GM21619 (cell line): Measurements from ENCODE around the gene KIAA2012.

ENCODE experiments used
- ATAC-seq: cut with Tn5 transposase; IDR thresholded peaks from one replicate; pipeline ENCODE4 v1.9.1; 2021; ENCODE audit not compliant: unreplicated experiment

Gene KIAA2012

DNA sequence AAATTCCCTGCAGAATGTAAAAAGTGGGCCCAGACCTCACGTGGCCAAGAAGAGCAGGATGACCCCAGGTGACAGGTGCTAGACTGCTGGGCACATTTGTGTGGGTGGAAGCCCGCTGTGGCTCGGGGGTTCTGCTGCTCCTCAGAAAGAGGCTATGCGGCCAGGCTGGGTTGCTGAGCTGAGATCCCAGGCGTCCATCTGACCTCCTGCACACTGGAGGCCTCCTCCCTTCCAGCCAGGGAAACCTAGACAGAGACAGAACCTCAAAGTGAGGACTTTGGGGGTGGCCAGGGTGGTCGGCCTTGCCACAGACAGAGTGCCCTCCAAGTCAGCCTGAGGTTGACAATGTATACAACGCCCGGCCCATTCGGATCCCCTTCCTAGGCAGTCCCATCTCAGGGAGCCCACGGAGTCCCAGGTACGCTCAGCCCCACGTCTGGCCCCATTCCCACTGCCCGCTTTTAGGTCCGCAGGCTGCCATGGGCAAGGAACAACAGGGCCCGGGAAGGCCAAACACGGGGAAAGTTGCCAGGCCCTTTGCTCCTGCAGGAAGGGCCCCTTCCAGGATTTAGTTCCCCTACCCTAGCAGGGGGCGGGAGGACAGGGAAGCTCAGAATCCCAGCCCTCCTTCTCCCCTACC, 75.6 kb downstream of the KIAA2012 start:
- ATAC-seq = no peak

DNA sequence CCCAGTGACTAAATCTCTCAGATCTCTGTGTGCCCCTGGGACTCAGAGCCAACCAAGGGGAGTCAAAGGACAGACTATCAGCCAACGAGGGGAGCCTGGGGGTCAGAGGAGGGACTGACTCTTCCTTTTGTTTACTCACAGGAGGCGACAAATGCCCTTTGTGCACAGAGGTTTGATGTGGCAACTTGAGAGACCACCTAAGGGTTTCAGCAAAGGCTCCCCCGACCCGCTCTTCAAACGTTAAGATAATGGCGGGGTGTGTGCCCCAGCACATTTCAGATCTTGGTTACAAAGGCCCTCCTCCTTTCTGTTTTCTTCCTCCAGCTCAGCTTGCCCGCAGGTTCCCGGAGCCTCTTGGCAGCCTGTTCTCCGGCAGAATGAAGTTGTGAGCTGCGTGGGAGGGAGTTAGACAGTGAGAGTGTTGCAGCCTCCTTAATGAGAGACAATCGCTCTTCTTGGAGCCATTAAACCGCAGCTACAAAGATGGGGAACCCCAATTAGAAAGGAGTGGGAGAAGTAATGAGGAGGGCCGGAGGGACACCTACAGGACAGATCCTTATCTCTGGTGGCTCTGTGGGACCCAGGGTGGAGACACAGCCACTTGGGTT, 76.2 kb downstream of the KIAA2012 start:
- ATAC-seq = no peak

DNA sequence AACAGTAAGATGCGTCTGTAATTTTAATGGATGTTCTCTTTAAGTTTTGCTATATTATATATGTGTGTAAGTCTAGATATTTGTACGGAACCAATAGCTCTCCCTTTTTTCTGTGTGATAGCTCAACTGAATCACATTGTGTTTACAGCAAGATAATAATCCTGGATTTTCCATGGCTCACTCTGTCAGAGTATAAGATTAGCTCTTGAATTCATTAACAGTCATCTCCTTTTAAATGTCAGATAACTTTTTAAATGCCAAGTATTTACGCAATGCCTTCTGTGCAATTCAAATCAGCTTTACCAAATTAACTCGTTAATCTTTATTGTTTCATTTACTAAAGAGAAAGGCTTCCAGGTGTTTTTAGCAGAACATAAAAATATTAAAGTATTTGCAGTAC, 76.9 kb downstream of the KIAA2012 start:
- ATAC-seq = no peak

- ATAC-seq = no peak
Observed at GRCh38 chr2:202152104-202152715, 79.2 kb downstream of the KIAA2012 start.

GRCh38 chr2:202154613-202155012, 81.6 kb downstream of the KIAA2012 start:
- no peak for ATAC-seq

DNA sequence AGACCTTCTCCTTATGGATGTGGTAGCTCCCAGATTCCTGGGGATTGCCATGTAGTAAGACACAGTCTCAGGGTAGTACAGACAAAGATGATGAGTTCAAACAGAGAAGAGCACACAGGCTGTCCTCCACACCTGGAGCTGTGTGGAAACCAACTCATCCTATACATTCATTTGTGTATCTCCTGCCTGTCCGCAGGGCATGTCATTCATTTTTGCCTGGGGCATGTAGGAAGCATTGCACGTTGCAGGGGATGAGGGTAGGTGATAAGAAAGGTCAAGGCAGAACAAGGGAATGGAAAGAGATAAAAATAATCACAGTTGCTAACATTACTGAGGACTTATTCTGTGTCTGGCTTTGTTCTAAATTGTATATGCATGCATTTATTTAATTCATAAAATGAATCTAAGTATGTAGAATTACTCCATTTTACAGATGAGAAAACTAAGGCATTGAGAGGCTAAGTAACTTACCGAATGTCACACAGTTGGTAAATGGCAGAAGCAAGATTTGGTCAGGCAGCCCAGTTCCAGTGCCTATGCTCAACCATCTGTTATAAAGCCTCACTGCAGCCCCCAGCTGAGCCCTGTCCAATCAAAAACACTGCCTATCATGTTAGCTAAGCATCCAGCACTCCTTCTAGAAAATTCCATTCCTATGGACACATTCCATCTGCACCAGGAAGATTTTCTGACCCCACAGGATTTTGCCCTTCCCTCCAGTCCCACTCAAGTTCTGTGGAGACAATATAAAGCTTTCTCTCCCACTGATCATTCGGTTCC, 84.3 kb downstream of the KIAA2012 start:
- no peak for ATAC-seq

GRCh38 chr2:202158796-202159195, 85.7 kb downstream of the KIAA2012 start:
- no peak for ATAC-seq

DNA sequence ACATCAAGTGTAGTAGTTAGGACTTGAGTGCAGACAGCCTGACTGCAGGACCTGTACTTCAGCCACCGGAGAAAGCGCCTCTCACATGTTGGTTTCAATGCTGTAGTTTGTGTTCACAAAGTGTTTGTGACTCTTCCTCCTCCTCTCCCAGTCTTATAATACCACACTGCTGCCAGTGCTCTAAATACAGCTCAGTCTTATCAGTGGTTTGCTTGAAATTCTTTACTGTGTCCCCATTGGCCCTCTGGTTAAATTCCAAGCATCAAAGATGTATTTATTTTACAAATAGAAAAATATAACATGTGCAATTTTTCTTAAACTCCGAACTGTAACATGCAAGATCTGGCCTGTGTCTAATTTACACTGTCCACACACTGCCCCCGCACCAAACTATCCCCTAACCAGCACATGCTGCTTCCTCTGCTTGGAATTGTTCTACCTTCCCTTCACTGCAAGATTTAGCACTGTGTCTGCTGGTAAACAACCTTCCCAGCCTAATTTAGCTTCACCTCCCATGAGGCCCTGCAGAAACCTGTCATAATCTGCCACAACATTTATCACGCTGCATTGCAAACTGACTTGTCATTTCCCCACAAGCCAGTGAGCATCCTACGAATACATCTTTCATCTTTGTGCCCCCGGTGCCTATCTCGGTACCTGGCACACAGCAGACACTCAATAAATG, 88.2 kb downstream of the KIAA2012 start:
- no peak for ATAC-seq

DNA sequence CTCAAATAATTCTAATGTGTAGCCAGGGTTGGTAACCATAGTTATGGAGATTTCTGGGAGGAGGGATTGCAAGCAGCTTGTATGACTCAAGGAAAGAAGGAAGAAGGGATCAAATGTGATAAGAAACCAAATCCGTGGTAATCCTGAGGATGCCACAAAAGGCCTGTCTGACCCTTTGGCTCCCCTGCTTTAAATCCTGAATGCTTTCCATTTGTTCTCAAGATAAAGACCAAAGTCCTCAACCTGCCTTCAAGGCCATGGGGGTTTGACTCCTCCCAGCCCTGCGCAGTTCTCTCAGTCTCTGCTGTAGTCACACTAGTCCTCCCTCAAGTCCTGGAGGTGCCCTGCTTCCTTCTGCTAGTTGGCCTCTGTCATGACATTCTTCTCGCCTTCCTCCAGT, 91.4 kb downstream of the KIAA2012 start:
- no peak for ATAC-seq

GRCh38 chr2:202165208-202165607, 92.2 kb downstream of the KIAA2012 start:
- ATAC-seq = no peak

- ATAC-seq = no peak
Observed at GRCh38 chr2:202165945-202166344, 92.9 kb downstream of the KIAA2012 start.

DNA sequence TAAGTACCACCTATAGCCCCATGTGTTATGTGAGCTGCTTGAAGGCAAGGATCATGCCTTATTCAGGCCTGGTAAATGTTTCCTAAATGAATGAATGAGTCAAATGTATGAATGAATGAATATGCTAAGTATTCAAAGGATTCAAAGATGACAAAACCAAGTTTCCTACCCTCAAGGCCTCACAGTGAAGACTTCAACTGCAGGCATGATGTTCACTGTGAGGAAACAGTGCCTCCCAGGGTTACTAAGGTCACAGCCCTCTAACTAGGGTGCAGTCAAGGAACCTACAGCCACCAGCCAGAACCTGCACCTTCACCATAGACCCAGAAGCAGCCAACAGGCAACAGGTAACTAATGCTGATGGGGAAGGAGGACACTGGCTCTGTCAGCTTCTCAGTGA, 96.1 kb downstream of the KIAA2012 start:
- ATAC-seq = no peak

- no peak for ATAC-seq
Observed at GRCh38 chr2:202169832-202170424, 96.9 kb downstream of the KIAA2012 start.

- no peak for ATAC-seq
Observed at GRCh38 chr2:202171241-202171825, 98.3 kb downstream of the KIAA2012 start.

DNA sequence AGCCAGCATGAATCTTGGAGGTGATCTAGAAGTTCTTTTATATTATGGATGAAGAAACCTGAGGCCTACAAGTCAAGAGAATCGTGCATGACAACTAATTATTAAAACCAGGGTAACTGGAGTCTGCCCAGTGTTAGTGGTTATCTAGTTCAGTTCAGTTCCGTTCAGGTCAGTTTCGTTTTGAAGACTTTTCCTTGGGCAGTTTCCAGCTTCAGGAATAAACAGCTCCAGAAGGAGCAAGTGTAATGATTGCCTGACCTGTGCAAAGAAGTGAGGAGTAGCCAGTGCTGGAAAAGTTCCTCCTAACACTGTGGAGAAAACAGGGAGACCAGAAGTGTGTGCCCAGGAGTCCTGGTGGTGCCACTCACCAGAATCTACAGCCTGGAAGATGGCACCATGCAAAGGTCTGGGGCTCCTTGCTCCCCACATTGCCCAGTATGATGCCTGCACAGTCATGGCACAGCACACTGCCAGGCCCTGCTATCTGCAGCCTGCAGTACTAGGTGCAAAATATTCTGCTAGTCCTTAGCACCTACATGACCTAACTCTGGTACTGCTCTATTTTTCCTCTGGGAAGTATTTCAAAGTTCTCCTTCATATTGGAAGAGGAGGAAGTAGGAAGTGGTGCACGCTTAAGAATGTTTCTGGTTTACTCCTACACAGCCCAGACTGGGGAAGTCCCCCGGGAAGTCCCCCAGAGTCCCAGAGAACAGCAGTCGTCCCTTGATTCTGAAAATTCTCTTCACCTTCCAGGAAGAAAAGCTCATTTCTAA, 99.6 kb downstream of the KIAA2012 start:
- ATAC-seq = peak; percentile 70

- ATAC-seq = no peak
Observed at GRCh38 chr2:202178346-202178958, 105.4 kb downstream of the KIAA2012 start.

- no peak for ATAC-seq
Observed at GRCh38 chr2:202184557-202184956, 111.5 kb downstream of the KIAA2012 start.

DNA sequence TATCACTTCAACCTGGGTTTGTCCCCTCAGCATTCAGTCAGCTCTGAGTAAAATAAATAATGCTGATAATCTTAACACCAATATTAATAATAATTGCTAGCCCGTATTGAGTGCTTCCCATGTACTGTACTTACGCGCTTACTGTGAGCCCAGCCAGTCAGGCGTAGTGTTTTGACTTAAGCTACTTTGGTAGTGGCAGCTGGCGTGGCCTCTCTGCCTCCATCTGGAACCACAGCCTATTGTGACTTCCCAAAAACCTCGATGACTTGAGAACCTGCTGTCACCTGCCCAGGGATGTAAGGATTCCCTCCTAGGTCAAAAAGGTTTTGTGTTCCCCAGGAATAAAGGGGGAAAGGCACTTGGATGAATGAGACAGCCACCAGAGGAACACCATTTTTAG, 112.1 kb downstream of the KIAA2012 start:
- no peak for ATAC-seq

DNA sequence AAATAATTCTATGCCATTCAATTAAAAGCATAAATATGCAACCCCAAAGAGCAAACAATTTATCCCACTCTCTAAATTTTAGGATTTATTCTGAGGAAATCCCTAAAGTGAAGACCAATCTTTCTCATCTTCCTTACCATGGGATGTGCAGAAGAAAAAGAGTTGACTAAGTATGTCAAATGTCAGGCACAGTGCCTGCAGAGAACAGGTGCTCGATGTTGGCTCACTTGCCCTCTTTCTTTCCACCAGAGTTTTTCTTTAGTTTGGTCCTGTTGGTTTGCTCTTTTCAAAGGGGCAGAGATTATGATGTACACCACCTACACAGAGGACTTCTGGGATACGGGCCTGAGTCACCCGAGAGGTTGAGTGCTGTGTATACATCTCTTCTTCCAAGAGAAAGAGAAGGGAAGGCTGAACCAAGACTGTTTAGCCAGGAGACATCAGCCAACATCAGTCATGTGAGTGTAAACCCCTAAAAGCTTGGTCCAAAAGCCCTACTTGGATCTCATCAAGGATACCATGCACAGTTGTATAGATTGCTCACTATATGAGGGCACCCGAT, 113.7 kb downstream of the KIAA2012 start:
- no peak for ATAC-seq
